ENCODE measurements around the gene CRCP.
A peak's percentile ranks its signal among the peaks of the same experiment; 100 is the strongest.
"Not testable (repeated sequence)": the region's sequence is repeated elsewhere in the genome, so short reads cannot be mapped to it uniquely, and the experiment has no call there.

The CRCP gene

DNA sequence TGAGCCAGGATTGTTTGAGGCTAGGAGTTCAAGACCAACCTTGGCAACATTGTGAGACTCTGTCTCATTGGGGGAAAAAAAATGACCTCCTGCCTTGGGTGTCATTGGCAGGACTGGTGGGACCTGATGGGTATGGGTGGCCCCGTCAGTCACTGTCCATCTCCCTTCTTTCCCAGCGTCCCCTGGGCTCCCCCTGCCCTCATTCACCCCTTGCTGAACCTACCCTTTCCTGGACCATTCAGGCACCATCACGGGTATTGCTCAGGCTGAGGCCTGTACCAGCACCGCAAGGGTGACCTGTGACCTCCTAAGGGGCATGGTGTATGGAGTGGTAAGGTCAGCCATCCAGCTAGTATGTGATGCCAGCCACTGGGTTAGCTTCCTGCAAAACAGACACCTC, 19.6 kb upstream of the CRCP start:
- no peak for DNase-seq (ENCODE audit: low read depth in 2 of 2)
- TF ChIP-seq, protein P1, sequence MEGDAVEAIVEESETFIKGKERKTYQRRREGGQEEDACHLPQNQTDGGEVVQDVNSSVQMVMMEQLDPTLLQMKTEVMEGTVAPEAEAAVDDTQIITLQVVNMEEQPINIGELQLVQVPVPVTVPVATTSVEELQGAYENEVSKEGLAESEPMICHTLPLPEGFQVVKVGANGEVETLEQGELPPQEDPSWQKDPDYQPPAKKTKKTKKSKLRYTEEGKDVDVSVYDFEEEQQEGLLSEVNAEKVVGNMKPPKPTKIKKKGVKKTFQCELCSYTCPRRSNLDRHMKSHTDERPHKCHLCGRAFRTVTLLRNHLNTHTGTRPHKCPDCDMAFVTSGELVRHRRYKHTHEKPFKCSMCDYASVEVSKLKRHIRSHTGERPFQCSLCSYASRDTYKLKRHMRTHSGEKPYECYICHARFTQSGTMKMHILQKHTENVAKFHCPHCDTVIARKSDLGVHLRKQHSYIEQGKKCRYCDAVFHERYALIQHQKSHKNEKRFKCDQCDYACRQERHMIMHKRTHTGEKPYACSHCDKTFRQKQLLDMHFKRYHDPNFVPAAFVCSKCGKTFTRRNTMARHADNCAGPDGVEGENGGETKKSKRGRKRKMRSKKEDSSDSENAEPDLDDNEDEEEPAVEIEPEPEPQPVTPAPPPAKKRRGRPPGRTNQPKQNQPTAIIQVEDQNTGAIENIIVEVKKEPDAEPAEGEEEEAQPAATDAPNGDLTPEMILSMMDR (IDR thresholded peaks at IDR 0.05; ENCODE audit: low read depth, low read length): no peak
- H3K4me3 ChIP-seq (replicated peaks in 1 of 2; ENCODE audit: low read depth in 2 of 2, low read length in 2 of 2): no peak overlapping the region

DNA sequence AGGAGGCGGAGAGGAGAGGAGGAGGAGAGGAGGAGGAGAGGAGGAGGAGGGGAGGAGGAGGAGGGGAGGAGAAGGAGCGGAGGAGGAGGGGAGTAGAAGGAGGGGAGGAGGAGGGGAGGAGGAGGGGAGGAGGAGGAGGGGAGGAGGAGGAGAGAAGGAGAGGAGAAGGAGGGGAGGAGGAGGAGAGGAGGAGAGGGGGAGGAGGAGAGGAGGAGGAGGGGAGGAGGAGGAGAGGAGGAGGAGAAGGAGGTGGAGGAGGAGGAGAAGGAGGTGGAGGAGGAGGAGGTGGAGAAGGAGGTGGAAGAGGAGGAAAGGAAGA, 15.5 kb upstream of the CRCP start:
- DNase-seq (ENCODE audit: low read depth in 2 of 2): peak; percentile 38 to 60
- no peak overlapping the region for H3K4me3 ChIP-seq (replicated peaks in 1 of 2; ENCODE audit: low read depth in 2 of 2, low read length in 2 of 2)
- TF ChIP-seq, protein P1 (IDR thresholded peaks at IDR 0.05; ENCODE audit: low read depth, low read length): no peak

DNA sequence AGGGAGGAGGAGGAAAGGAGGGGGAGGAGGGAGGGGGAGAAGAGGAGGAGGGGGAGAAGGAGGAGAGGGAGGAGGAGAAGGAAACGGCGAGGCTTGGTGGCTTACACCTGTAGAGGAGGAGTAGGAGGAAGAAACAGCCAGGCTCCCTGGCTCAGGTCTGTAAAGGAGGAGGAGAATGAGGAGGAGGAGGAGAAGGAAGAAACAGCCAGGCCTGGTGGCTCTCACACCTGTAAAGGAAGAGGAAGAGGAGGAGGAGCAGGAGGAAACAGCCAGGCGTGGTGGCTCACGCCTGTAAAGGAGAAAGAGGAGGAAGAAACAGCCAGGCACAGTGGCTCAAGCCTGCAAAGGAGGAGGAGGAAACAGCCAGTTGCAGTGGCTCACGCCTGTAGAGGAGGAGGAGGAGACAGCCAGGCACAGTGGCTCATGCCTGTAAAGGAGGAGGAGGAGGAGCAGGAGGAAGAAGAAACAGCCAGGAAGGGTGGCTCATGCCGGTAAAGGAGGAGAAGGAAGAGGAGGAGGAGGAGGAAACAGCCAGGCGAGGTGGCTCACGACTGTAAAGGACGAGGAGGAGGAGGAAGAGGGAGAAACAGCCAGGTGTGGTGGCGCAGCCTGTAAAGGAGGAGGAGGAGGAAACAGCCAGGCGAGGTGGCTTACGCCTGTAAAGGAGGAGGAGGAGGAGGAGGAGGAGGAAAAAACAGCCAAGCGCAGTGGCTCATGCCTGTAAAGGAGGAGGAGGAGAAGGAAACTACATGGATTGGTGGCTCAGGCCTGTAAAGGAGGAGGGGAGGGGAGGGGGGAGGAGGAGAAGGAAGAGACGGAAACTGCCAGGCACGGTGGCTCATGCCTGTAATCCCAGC, 14.9 kb upstream of the CRCP start:
- H3K4me3 ChIP-seq (replicated peaks in 1 of 2; ENCODE audit: low read depth in 2 of 2, low read length in 2 of 2): peak overlapping the region; percentile 39 to 51
- TF ChIP-seq, protein P1 (IDR thresholded peaks at IDR 0.05; ENCODE audit: low read depth, low read length): no peak
- peak; percentile 91 to 93 for DNase-seq (ENCODE audit: low read depth in 2 of 2)

DNA sequence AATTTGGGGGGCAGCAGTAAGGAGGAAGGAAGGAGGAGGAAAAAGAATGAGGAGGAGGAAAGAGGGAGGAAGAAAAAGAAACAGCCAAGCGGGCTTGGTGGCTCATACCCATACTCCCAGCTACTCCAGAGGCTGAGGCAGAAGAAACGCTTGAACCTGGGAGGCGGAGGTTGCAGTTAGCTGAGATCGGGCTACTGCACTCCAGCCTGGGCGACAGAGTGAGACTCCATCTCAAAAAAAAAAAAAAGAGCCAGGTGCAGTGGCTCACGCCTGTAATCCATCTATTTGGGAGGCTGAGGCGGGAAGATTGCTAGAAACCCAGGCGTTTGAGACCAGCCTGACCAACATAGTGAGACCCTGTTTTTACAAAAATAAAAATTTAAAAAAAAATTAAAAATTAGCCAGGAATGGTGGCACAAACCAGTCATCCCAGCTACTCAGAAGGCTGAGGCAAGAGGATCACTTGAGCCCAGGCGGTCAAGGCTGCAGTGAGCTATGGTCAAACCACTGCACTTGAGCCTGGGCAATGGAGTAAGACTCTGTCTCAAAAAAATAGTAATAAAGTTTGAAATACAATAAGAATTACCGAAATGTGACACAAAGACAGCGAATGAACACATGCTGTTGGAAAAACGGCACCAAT, 14.1 kb upstream of the CRCP start:
- TF ChIP-seq, protein P1 (IDR thresholded peaks at IDR 0.05; ENCODE audit: low read depth, low read length): no peak
- peak overlapping the region; percentile 39 to 51 for H3K4me3 ChIP-seq (replicated peaks in 1 of 2; ENCODE audit: low read depth in 2 of 2, low read length in 2 of 2)
- no peak for DNase-seq (ENCODE audit: low read depth in 2 of 2)

DNA sequence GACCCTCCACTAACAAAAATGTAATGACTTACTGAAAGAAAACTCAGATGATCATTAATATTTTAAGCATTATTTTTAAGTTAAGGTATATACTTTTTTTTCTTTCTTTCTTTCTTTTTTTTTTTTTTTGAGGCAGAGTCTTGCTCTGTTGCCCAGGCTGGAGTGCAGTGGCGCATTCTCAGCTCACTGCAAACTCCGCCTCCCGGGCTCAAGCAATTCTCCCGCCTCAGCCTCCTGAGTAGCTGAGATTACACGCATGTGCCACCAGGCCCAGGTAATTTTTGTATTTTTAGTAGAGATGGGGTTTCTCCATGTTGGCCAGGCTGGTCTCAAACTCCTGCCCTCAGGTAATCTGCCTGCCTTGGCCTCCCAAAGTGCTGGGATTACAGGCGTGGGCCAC, 12.5 kb upstream of the CRCP start:
- not testable (repeated sequence) for DNase-seq (ENCODE audit: low read depth in 2 of 2); H3K4me3 ChIP-seq (replicated peaks in 1 of 2; ENCODE audit: low read depth in 2 of 2, low read length in 2 of 2)

DNA sequence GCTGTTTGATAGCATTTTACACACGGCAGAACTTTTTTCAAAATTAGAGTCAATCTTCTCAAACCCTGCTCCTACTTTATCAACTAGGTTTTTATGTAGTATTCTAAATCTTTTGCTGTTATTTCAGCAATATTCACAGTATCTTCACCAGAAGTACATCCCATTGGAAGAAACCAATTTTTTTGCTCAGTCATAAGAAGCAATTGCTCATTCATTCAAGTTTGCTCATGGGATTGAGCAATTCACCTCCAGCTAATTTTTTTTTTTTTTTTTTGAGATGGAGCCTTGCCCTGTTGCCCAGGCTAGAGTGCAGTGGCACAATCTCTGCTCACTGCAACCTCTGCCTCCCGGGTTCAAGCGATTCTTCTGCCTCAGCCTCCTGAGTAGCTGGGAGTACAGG, 10.7 kb upstream of the CRCP start:
- peak; percentile 60 to 82 for DNase-seq (ENCODE audit: low read depth in 2 of 2)

DNA sequence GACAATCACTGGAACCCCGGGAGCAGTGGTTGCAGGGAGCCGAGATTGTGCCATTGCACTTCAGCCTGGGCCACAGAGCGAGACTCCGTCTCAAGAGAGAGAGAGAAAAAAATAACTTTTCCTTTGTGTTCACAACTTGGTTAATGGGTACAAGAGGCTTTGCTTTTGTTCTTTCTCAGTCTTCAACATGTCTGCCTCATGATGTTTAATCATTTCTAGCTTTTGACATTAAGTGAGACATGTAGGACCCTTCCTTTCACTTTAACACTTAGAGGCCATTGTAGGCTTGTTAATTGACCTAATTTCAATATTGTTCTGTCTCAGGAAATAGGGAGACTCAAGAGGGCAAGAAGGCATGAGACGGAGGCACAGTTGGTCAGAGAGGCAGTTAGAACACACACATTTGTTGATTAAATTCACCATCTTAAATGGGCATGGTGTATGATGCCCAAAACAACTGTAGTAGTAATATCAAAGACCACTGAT, 9.3 kb upstream of the CRCP start:
- TF ChIP-seq, protein P1 (IDR thresholded peaks at IDR 0.05; ENCODE audit: low read depth, low read length): no peak
- DNase-seq (ENCODE audit: low read depth in 2 of 2): no peak
- H3K4me3 ChIP-seq (replicated peaks in 1 of 2; ENCODE audit: low read depth in 2 of 2, low read length in 2 of 2): no peak overlapping the region

More for the DNA sequence above, 10.7 kb upstream of the CRCP start:
- H3K4me3 ChIP-seq (replicated peaks in 1 of 2; ENCODE audit: low read depth in 2 of 2, low read length in 2 of 2): not testable (repeated sequence)

DNA sequence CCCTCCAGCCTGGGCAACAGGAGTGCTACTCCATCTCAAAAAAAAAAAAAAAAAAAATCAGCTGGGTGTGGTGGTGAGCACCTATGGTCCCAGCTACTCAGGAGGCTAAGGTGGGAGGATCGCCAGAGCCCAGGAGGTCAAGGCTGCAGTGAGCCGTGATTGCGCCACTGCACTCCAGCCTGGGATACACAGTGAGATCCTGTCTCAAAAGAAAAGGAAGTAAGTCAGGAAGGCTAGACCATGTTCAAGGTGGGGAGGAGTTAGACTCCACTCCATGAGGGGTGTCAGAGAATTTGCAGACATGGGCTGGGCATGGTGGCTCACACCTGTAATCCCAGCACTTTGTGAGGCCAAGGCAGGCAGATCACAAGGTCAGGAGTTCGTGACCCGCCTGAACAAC, 6.2 kb upstream of the CRCP start:
- DNase-seq (ENCODE audit: low read depth in 2 of 2): not testable (repeated sequence)

More for the DNA sequence above, 6.2 kb upstream of the CRCP start:
- not testable (repeated sequence) for H3K4me3 ChIP-seq (replicated peaks in 1 of 2; ENCODE audit: low read depth in 2 of 2, low read length in 2 of 2)

All from cardiac fibroblast (primary cell).